Endothelial cell (in vitro differentiated cells): ENCODE measurements around the gene SNX11. TPM values are rescaled to one million over a fixed set of nuclear protein-coding genes. Genes with fewer than 3 reads are reported as not detected.

ENCODE experiments used
- DNase-seq: peaks from one replicate; pipeline ENCODE4 v3.0.0; 2021; ENCODE audit warnings: low spot score
- H3K27ac Mint-ChIP-seq: one replicate; pipeline ENCODE4 v1.8.0; 2021; ENCODE audit warnings: mixed read lengths, inconsistent platforms; ENCODE audit not compliant: unreplicated experiment
- H3K27me3 Mint-ChIP-seq: one replicate; pipeline ENCODE4 v1.8.0; 2021; ENCODE audit warnings: mild to moderate bottlenecking, moderate library complexity, mixed read lengths, inconsistent platforms; ENCODE audit not compliant: unreplicated experiment
- H3K36me3 Mint-ChIP-seq: one replicate; pipeline ENCODE4 v1.8.0; 2021; ENCODE audit warnings: mild to moderate bottlenecking, low read depth, mixed read lengths, inconsistent platforms; ENCODE audit not compliant: unreplicated experiment
- H3K4me1 Mint-ChIP-seq: one replicate; pipeline ENCODE4 v1.8.0; 2021; ENCODE audit warnings: mild to moderate bottlenecking, mixed read lengths, inconsistent platforms; ENCODE audit not compliant: unreplicated experiment
- H3K4me3 Mint-ChIP-seq: one replicate; pipeline ENCODE4 v1.8.0; 2021; ENCODE audit warnings: mild to moderate bottlenecking, mixed read lengths, inconsistent platforms; ENCODE audit not compliant: unreplicated experiment
- H3K9me3 Mint-ChIP-seq: one replicate; pipeline ENCODE4 v1.8.0; 2021; ENCODE audit warnings: mixed read lengths, inconsistent platforms; ENCODE audit not compliant: unreplicated experiment
- CTCF ChIP-seq: fragments of 200-600 bp; sonication (generic); IDR thresholded peaks from one replicate; pipeline ENCODE4 v1.5.0; 2021; ENCODE audit warnings: antibody characterized with exemption; ENCODE audit not compliant: unreplicated experiment
- total RNA-seq: library from RNA; stranded (reverse); fragmentation: NEBNext Ultra II Directional; extraction: Animal tissue kit (Norgen Biotek cat#: 25700); gene quantifications from one replicate; pipeline ENCODE4 v1.2.1, GENCODE V29; 2021; ENCODE audit not compliant: unreplicated experiment

Gene SNX11
- total RNA-seq, 1 donor from 2014 or later, result 16.6 TPM

DNA sequence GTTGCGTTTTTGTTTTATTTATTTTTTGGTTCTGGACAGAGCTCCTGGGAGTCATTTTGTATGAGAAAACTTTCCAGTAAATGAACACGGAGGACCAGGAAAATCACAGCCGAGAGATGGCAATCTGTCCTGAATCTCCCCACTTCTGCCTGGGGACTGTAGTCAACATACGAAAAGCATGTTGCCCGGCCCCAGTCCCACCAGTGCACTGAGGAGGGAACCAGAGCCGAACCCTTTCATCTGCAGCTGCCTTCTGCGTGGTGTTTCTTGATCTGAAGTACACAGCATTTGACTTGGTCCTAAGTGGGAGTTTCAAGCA lies 18.9 kb downstream of the SNX11 start:
- no peak for TF ChIP-seq CTCF
- Mint-ChIP-seq H3K9me3 (no peaks in the 10 kb centered on the region), H3K36me3 (peaks cover 4% of the 10 kb centered on the region), H3K4me3 (no peak overlapping the region), H3K4me1 (peaks cover 18% of the 10 kb centered on the region), H3K27me3 (peaks cover 4% of the 10 kb centered on the region), H3K27ac (no peak overlapping the region)
- no peak for DNase-seq

GRCh38 chr17:48127371-48128051 lies 19.9 kb downstream of the SNX11 start:
- DNase-seq, result peak; percentile 30
- peak overlapping the region; percentile 75 for H3K27ac Mint-ChIP-seq
- no peak for TF ChIP-seq CTCF
- H3K27me3 Mint-ChIP-seq, result peaks cover 4% of the 10 kb centered on the region
- peaks cover 18% of the 10 kb centered on the region for H3K4me1 Mint-ChIP-seq
- H3K36me3 Mint-ChIP-seq, result peaks cover 4% of the 10 kb centered on the region
- no peak overlapping the region for H3K4me3 Mint-ChIP-seq
- H3K9me3 Mint-ChIP-seq, result no peaks in the 10 kb centered on the region

DNA sequence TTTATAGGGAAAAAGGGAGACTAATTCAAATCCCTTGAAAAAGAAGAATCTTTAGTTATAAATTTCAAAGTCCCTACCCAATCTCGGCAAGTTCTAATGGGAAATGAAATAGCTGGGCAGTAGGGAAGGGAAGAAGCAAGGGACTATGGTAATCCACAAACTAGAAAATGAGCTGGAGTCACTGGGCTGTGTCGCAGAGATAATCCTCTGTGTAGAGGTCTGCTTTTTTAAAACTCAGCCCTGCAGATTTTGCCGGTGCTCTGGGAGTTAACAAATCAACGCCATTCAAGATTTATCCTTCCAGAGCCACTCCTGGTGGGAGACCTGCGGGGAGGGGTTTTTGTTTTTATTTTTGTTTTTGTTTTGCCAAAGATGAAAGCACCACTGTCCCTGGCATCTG lies 20.8 kb downstream of the SNX11 start:
- peaks cover 2% of the 10 kb centered on the region for H3K27me3 Mint-ChIP-seq

GRCh38 chr17:48129981-48130380 lies 22.4 kb downstream of the SNX11 start:
- Mint-ChIP-seq H3K4me1 (peaks cover 18% of the 10 kb centered on the region), H3K36me3 (no peaks in the 10 kb centered on the region), H3K9me3 (no peaks in the 10 kb centered on the region), H3K27ac (no peak overlapping the region), H3K27me3 (peaks cover 2% of the 10 kb centered on the region), H3K4me3 (no peak overlapping the region)
- no peak for DNase-seq
- TF ChIP-seq CTCF, result no peak

More for the DNA sequence above, 20.8 kb downstream of the SNX11 start:
- H3K9me3 Mint-ChIP-seq, result no peaks in the 10 kb centered on the region
- DNase-seq, result no peak
- no peak overlapping the region for H3K27ac Mint-ChIP-seq
- peaks cover 18% of the 10 kb centered on the region for H3K4me1 Mint-ChIP-seq
- no peak for TF ChIP-seq CTCF
- no peak overlapping the region for H3K4me3 Mint-ChIP-seq
- no peaks in the 10 kb centered on the region for H3K36me3 Mint-ChIP-seq

GRCh38 chr17:48131216-48131824 lies 23.8 kb downstream of the SNX11 start:
- Mint-ChIP-seq H3K4me1 (peaks cover 12% of the 10 kb centered on the region), H3K36me3 (no peaks in the 10 kb centered on the region), H3K27me3 (peaks cover 2% of the 10 kb centered on the region), H3K4me3 (no peak overlapping the region), H3K9me3 (no peaks in the 10 kb centered on the region), H3K27ac (no peak overlapping the region)
- DNase-seq, result peak; percentile 72
- TF ChIP-seq CTCF, result peak; percentile 70
